Measurements from ENCODE around the gene TMEM156.
"Not testable (repeated sequence)": the region's sequence is repeated elsewhere in the genome, so short reads cannot be mapped to it uniquely, and the experiment has no call there.

The TMEM156 gene

DNA sequence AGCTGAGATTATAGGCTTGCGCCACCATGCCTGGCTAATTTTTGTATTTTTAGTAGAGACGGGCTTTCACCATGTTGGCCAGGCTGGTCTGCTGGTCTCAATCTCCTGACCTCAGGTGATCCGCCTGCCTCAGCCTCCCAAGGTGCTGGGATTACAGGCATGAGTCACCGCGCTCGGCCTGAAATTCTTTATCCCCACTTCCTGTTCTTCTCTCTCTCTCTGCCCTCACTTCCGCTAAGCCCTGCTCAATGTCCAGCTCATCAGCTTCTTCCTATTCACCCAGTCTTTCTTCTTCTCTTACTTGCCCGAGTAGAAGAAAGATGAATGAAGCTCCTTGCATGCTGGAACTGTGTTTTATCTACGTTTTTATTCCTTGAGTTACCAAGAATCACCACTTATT, 43.9 kb downstream of the TMEM156 start:
- not testable (repeated sequence) for DNase-seq

DNA sequence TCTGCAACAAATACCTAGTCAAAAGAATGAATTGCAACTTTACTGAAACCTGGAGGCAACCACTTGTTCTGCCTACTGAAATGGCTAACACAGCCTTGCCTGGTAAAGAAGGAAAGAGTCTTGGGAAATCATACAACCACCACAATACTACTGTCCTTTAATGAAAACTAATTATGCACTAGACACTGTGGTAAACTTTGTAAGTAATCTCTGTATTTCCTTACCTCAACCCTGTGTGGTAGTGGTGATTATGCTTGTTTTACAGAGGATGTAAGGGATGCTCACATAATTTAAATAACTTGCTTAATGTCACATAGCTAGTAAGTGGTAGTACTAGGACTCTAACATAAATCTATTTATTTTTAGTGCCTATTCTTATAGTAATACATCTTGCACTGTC, 44.7 kb downstream of the TMEM156 start:
- DNase-seq: no peak

DNA sequence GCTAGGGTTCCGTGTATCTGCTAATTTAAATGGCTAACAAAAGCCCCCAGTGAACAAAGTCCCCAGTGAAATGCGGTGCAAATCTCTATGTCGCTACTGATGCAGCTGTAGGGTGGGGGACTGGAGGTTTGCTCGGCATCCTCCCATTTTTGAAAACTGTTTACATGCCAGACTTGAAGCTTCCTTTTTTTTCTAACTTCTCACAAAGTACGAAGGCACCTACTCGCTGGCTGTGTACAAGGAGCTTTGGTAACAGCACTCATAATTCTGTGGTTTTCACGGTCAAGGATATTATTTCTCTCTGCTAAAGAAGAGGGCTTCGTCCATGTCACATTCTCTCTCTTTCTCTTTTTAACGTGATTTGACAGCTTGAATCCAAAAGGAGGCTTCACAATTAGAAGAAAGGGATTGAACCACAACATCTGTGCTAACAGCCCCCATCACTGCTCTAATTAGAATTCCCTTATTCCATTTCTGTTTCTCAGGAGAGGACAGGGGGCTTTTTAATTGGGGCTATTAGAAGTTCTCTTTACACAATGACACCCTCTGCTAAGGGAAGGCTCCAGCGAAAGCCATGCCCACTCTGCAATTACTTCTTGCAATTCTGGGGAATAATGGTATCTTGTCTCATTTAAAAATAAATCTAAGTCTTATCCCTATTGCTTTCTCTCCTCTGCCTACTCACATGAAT, 46.7 kb downstream of the TMEM156 start:
- no peak for DNase-seq

DNA sequence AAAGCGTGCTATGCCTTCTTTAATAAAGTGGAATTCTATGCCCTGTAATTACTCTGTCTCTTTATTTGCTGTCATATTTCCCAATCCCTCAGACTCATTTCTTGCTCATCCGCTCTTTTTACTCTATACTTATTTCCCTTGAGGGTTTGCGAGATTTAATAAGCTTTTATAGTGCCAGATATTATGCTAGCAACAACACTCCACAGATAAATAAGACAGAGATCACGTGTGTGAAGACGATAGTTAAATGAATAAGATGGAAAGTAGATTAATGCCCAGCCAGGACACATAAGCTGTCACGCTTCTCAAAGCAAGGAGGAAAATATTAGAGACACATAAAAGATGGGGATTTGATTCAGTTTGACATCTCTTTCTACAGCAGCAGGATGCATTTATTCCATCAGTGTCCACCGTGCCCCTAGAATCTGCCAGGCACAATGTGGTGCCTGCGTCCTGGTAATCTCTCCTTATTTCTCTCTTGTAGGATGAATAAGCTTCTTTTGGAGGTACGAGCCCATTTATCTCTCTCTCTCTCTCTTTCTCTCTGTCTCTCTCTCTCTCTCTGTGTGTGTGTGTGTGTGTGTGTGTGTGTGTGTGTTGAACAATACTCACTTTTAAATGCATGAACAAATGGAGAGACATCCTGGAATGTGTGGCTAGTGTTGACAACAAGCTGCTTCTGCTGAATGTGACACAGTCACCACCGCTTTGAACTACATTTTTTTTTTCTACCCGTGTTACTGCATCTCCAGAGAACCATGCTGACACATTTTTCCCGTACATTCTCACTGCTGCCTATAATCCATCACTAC, 48.2 kb downstream of the TMEM156 start:
- no peak for DNase-seq

DNA sequence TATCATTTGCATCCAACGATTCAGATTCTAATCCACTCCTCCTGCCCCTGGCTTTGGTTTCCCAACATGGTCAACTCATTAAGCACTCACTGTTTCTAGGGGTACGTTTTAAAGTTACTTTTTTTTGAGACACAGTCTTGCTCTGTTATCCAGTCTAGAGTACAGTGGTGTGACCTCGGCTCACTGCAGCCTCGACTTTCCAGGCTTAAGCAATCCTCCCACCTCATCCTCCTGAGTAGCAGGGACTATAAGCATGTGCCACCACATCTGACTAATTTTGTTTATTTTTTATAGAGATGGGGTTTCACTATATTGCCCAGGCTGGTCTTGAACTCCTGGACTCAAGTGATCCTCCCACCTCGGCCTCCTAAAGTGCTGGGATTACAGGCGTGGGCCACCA, 48.9 kb downstream of the TMEM156 start:
- no peak for DNase-seq

DNA sequence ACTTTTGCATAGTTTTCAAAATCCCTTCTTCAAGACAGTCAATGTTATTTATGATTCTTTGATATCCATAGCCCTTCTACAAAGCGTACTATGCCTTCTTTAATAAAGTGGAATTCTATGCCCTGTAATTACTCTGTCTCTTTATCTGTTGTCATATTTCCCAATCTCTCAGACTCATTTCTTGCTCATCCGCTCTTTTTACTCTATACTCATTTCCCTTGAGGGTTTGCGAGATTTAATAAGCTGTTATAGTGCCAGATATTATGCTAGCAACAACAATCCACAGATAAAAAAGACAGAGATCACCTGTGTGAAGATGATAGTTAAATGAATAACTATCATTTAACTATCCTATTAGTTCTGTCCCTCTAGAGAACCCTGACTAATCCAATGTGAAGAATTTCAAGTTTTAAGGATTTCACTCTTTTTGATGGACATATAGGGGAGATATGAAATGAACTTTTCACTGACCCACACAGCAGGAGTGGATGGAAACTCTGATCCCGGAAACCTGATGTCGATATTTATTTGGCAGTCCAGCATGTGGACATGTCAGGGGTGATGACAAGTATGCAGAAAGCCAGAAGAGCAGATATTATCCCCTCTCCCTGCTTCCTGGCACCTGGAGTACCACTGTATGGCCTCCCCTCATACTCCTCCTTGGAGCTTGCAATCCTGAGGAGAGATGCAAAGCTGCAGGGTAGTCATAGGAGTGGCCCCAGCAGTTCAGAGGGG, 49.7 kb downstream of the TMEM156 start:
- DNase-seq: no peak

DNA sequence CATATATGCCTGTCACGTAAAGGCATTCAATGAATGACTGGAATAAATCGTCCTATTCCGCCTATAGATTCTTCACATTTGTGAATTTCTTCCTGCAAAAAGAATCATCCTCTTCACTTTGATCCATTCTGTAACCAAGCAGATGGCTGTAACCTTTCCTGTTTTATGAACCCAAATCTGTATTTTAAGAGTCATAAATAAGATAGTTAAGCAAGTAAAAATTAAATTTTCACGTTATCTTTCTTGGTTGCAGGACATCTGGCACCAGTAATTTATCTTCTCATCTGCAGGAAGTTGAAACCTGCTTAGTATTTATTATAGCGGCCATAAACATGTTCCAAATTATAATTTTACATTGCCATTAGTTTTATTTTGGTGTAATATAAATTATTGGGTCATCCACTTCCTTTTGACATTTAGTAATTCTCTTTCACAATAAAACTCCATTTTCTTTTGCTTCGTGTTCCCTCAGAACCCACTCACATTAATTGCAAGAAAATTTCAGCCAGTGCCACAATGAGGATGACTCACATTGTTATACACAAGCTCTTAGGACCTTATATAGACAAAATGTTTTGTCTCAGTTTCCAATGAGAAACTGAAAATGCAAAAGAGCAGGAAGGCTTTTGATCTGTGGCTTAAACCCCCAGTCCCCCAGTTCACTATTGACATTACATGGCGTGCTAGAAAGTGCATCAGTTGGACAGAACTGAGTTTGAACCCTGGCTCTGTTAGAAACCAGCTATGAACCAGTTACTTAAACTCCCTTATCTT, 51.1 kb downstream of the TMEM156 start:
- DNase-seq: no peak

DNA sequence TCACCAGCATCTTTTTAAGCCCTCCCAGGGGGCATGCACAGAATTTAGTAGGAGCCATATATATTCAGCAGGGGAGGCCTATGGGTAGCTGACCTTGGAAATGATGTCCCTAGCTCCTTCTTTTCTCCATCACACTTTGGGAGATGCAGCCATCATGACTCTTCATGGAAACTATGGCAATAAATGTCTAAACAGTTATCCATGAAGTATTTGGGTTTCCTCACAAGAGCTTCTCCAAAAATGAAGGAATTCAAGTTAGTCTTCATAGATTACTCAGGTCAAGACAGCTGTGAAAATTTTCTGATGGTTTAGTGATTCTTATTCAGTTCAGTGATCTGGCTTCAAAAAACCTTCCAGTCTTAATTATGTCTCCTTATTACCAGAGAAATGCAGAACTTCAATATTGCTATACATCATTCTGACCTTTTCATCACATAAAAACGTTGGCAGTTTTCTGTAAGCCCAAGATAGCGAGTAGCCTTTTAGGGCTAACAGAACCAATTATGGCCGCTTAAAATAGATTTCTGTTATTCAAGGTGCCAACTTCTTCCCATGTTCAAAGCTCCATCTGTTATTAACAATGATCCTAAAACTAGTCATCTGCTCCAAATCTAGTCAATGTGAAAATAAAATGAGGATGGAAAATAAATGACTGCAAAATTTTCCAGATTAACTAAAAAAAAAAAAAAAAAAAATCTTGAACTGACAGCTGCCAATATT, 52.5 kb downstream of the TMEM156 start:
- DNase-seq: no peak

DNA sequence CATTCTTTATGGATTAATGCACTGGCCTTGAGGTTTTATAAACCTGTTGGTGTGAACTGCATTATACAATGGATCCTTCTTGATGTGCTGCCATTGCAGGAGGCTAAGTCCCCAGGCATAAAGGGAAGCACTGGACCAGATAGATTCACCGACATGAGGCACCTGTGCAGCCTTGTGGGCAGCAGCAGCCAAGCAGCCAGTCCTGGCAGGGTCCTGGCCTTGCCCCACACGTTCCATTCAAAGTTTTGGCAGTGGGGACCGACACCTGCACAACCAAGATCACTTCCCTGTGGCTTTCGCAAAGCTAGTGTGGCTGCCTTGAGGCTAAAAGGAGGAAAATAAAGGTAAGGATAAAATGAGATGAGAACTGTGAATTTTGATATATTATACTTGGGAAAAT, 53.1 kb downstream of the TMEM156 start:
- no peak for DNase-seq

DNA sequence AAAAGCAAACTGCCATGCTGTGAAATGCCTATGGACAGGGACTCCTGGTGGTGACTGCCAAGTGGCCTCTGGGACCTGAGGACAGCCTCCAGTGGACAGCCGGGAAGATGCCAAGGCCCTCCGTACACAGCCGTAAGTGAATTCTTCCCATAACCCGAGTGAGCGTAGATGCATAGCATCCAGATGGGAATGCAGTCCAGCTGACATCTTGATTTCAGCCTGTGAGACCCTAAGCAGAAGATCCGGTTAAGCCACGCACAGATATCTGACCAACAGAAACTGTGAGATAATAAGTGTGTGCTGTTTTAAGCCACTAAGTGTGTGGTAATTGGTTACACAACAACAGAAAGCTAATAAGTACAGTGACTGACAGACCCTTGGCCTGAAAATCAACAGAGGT, 55.9 kb downstream of the TMEM156 start:
- DNase-seq: no peak

DNA sequence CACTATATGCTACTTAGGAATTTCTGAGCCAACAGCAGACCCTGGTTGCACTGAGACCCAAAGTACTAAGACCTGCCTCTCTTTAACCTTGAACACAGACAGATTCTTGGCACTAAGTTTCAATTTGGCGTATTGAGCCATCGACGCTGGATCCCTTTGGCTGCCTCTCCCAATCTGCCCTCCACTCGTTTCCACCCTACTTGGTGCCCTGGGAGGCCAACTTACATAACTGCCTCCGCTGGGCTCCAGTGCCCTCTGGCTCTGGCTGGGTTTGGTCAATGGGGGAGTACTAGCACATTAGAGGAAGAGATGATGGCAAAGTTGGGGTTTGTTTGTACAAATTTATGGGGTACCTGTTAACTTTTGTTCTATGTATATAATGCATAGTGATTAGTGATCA, 63.5 kb downstream of the TMEM156 start:
- DNase-seq: no peak

DNA sequence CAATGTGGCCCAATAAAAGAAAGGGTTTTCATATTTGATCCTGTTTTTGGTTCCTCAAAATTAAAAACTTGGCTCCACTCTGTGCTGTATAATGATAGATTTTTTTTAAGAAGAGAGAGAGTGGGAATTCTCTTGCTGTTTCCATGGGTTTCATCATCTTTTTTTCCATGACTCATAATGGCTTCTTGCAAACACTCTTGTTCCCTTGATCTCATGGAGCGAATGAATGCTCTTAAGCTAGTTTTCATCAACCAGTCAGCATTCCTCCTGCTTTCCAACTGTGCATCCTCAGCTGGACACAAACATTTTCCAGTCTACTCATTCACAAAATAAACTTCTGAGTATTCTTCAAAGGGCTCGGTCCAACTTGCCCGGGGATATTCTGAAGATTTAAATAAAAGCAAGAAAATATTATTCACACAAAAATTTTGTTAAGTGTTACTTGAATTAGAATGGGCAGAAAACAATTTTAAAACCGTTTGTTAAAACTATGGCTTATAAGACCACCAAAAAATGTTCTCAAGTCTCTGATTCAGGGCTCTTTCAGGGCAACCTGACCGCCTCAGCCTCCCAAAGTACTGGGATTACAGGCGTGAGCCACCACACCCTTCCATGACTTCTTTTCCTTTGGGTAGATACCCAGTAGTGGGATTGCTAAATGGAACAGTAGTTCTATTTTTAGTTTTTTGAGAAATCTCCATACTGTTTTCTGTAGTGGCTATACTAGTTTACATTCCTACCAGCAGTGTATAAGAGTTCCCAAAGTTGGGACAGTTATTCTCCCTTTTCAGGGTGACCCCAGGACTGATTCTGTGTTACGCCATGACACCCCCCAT, 64.7 kb downstream of the TMEM156 start:
- DNase-seq: no peak

DNA sequence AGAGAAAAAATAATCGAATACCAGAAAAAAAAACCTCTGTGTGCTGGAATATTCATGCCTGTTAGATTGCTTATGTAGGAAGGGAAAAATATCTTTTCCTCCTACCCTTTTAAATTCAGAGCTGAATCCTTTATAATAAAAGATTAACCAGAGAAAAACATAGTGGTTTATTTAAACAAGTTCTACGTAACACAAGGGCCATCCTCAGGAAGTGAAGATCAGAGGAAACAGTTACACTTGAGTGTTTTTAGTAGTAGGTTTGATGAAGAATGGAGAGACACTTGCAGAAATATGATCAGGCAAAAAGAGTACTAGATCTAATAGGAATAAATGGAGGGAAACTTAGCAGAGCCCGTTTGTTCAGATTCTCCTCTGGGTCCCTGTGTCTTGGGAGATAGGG, 66.3 kb downstream of the TMEM156 start:
- DNase-seq: no peak

DNA sequence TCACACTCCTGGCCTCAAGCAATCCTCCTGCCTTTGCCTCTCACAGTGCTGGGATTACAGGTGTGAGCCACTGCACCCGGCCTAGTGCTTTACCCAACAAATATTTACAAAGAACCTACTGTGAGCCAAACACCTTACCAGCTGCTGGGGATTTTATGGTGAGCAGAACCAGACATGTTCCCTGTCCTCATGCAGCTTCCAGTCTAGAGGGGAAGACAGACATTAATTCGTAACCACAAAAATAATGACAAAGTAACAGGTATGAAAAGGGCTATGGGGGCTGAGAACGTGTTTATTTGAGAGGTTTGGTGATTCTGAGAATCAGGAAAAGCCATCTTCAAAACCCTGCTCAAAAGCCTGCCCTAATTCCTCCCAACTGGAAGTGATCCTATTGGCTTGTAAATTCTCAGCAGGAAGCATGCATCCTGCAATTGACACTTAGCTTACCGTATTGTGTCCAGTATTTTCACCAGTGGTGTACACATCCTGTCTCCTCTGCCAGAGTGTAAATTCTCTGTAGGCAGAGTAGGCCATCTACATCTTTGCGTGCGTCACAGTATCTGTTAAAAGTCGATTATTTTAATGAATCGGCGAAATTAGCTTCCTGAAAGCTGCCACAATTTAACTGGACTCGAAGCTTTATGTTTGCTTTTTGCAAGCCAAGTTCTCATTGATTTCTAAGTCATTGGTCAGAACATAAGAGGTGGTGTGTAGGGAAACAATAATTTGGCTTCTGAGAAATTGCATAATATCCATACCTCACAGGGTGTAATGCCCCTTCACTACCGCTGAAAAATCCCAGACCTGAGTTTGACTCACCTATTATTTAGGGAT, 67.0 kb downstream of the TMEM156 start:
- peak in 1 of 2 experiments; percentile 5 for DNase-seq

DNA sequence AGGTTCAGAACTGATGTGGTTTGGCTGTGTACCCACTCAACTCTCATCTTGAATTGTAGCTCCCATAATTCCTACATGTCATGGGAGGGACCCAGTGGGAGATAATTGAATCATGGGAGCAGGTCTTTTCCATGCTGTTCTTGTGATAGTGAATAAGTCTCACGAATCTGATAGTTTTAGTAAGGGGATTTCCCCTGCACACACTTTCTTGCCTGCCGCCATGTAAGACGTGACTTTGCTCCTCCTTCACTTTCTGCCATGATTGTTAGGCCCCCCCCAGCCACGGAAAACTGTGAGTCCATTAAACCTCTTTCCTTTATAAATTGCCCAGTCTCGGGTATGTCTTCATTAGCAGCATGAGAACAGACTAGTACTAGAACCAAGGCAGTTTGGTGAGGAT, 73.0 kb downstream of the TMEM156 start:
- not testable (repeated sequence) for DNase-seq

DNA sequence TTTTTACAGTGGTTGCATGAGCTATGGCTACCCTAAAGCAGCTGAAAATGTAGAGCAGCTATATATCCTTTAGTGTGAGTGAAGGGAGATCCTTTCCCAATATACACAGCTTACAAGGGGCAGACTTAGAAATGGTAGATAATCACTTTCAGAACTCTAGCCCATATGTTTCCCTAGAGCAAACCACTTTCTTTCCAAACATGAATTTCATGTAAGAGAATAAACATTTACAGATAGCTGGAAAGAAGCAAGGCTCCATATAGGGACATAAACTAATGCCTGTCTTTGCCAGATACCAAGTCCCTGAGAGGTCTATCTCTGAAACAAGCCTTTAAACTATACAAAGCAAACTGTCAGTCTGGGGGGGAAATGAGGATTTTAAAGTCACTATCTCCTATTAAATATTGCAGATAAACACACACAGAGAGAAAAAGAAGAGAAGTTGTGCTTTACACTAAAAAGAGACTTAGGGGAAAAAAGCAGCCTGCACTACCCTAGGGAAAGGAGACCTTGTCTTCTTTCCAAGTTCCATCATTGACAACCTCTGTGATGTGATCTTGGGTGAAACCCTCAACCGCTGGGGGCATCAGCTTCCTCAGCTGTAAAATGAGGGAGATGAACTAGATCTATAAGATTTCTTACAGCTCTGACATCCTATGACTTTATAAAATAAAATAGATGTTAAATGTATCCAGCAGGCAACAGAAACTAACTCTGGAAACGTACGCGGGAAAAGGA, 73.6 kb downstream of the TMEM156 start:
- DNase-seq: no peak

DNA sequence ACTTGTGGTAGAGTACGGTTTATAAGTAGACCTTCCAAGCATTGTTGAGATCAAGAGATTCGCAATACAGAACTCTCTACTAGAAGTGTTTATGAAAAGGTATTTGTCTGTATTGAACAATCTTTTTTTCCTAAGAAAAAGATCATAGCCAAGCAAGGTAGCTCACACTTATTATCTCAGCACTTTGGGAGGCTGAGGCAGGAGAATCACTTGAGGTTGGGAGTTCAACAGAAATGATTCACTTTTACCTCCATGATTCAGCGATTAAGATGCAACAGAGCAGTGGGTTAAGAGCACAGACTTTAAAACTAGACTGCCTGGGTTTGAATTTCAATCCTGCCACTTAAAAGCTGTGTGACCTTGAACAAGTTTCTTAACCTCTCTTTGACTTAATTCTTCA, 74.3 kb downstream of the TMEM156 start:
- DNase-seq: no peak

DNA sequence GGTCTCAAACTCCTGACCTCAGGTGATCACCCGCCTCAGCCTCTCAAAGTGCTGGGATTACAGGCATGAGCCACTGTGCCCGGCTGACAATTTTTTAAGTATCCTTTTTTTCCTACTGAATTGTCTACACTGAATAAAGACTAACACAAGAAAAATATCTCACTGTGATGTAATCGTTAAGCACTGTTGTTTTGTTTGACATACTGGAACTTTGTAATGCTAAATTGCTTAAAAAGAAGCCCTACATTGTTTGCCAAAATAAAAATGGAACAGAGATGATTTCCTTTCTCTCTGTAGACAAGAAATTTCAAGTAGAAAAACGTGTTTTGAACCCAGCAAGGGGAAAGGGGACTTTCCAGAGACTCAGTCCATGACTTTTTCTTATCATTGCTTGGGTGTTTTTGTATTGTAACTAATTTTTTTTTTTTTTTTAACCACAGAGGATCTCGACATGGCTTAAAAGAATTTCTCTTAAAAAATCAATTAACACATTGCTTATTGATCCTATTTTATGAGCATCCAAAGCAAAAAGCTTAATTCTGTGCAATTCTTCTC, 74.9 kb downstream of the TMEM156 start:
- DNase-seq: no peak

DNA sequence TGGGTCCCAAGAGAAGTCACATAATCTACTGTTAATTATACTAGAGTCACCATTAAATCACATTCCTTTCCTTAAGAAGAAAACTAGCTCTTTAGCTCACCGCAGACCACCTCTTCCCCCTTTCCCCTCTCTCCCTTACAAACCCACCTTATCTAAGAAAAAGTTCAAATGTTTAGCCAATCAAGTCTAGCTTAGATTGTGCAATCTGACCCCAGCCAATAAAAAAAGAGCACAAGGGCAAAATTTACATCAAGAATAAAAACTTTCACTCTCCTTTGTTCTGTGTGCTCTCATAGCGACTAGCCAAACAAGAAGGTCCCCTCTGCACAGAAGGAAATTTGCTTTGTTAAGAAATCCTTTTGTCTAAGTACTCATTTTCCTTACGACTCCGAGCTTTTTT, 76.3 kb downstream of the TMEM156 start:
- DNase-seq: no peak
